ENCODE results near the gene PIEZO1. TPM values are rescaled to one million over a fixed set of nuclear protein-coding genes. Genes with fewer than 3 reads are reported as not detected.
A peak's percentile ranks its signal among the peaks of the same experiment; 100 is the strongest.

The PIEZO1 gene
- total RNA-seq, 6 donors from 2014 or later, result 107 to 535 (median 239) TPM

- no peak overlapping the region for H3K4me3 ChIP-seq
- no peaks in the 10 kb centered on the region for H3K9me3 ChIP-seq
- no peaks in the 10 kb centered on the region for H3K27me3 ChIP-seq
- WGBS, 2 donors, result 95 to 97% methylated on average over 4 to 21 of the region's 21 CpGs
- H3K27ac ChIP-seq, result no peak overlapping the region
- H3K36me3 ChIP-seq, result peaks cover 5 to 97% (median 75%) of the 10 kb centered on the region in 4 donors
- ATAC-seq (ENCODE audit: low FRiP score in 2 of 2) (no peak), DNase-seq (peak in 1 of 2 donors; percentile 74)
- no peak for TF ChIP-seq EP300 (IDR thresholded peaks at IDR 0.05)
- TF ChIP-seq POLR2A (IDR thresholded peaks at IDR 0.05), result no peak
- no peak for TF ChIP-seq CTCF (IDR thresholded peaks at IDR 0.05)
- no peak for TF ChIP-seq POLR2AphosphoS5 (IDR thresholded peaks at IDR 0.05)
- H3K4me1 ChIP-seq, result peaks cover 0 to 8% (median 4%) of the 10 kb centered on the region in 4 donors
Observed at GRCh38 chr16:88736088-88736487, 48.9 kb downstream of the PIEZO1 start.

DNA sequence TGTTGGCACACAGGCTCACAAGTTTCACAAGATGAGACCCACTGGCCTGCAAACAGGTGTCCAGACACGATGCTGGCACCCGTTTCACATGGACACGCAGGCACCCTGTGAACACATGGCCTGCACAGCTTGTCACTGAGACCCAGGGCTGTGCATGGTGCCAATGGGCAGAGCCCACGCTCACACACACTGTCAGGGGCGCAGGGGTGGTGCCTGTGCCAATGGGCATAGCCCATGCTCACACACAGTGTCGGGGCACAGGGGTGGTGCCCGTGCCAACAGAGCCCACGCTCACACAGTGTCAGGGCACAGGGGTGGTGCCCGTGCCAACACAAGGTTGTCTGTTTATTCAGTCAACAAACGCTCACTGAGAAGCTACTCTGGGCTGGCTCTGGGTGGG lies 49.4 kb downstream of the PIEZO1 start:
- 89 to 93% methylated on average over 5 to 10 of the region's 10 CpGs for WGBS, 2 donors
- peaks cover 0 to 8% (median 4%) of the 10 kb centered on the region in 4 donors for H3K4me1 ChIP-seq
- no peaks in the 10 kb centered on the region for H3K27me3 ChIP-seq
- TF ChIP-seq EP300 (IDR thresholded peaks at IDR 0.05) (no peak), POLR2A (IDR thresholded peaks at IDR 0.05) (no peak), CTCF (IDR thresholded peaks at IDR 0.05) (no peak), POLR2AphosphoS5 (IDR thresholded peaks at IDR 0.05) (no peak)
- no peaks in the 10 kb centered on the region for H3K9me3 ChIP-seq
- no peak overlapping the region for H3K27ac ChIP-seq
- ATAC-seq (ENCODE audit: low FRiP score in 2 of 2) (no peak), DNase-seq (peak in 1 of 2 donors; percentile 54)
- no peak overlapping the region for H3K4me3 ChIP-seq
- H3K36me3 ChIP-seq, result peaks cover 9 to 97% (median 75%) of the 10 kb centered on the region in 4 donors

GRCh38 chr16:88735121-88735520 lies 49.9 kb downstream of the PIEZO1 start:
- Histone ChIP-seq H3K4me3 (no peak overlapping the region), H3K27me3 (no peaks in the 10 kb centered on the region), H3K27ac (no peak overlapping the region), H3K4me1 (peaks cover 0 to 8% (median 4%) of the 10 kb centered on the region in 4 donors), H3K36me3 (peaks cover 9 to 97% (median 73%) of the 10 kb centered on the region in 4 donors), H3K9me3 (no peaks in the 10 kb centered on the region)
- DNase-seq, result peak in 1 of 2 donors; percentile 67
- no peak for TF ChIP-seq POLR2AphosphoS5 (IDR thresholded peaks at IDR 0.05)
- TF ChIP-seq POLR2A (IDR thresholded peaks at IDR 0.05), result no peak
- TF ChIP-seq CTCF (IDR thresholded peaks at IDR 0.05), result no peak
- TF ChIP-seq EP300 (IDR thresholded peaks at IDR 0.05), result no peak
- WGBS, 2 donors, result 92 to 95% methylated on average over 10 to 12 of the region's 16 CpGs
- no peak for ATAC-seq (ENCODE audit: low FRiP score in 2 of 2)

DNA sequence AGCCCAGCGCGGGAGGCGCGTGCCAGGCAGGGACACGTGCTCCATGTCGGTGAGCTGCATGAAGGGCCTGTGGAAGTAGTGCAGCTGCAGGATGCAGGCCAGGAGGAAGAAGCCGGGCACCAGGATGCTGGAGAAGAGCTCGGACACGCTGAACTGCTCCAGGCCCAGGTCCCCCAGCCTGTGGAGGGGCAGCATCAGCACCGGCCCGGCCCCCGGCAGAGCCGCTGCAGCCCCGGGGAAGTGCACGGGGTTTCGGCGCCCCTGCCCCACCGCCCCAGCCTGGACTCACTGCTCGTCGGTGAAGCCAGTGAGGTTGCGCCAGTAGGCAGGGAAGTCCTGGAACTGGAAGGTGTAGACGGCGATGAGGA lies 50.7 kb downstream of the PIEZO1 start:
- Histone ChIP-seq H3K9me3 (no peaks in the 10 kb centered on the region), H3K36me3 (peaks cover 9 to 96% (median 70%) of the 10 kb centered on the region in 4 donors), H3K27ac (no peak overlapping the region), H3K27me3 (no peaks in the 10 kb centered on the region), H3K4me1 (peaks cover 0 to 8% (median 4%) of the 10 kb centered on the region in 4 donors), H3K4me3 (no peak overlapping the region)
- DNase-seq, result peak in 1 of 2 donors; percentile 76
- no peak for TF ChIP-seq CTCF (IDR thresholded peaks at IDR 0.05)
- TF ChIP-seq POLR2A (IDR thresholded peaks at IDR 0.05), result no peak
- TF ChIP-seq POLR2AphosphoS5 (IDR thresholded peaks at IDR 0.05), result no peak
- TF ChIP-seq EP300 (IDR thresholded peaks at IDR 0.05), result no peak
- ATAC-seq (ENCODE audit: low FRiP score in 2 of 2), result no peak
- 93 to 95% methylated on average over 3 to 23 of the region's 23 CpGs for WGBS, 2 donors
